Measurements from ENCODE around the gene GADD45G. TPM values are rescaled to one million over a fixed set of nuclear protein-coding genes. Genes with fewer than 3 reads are reported as not detected.

GADD45G gene
- total and polyA plus RNA-seq, 2 experiments from 2014 or later: 32.7 to 44.6 TPM

DNA sequence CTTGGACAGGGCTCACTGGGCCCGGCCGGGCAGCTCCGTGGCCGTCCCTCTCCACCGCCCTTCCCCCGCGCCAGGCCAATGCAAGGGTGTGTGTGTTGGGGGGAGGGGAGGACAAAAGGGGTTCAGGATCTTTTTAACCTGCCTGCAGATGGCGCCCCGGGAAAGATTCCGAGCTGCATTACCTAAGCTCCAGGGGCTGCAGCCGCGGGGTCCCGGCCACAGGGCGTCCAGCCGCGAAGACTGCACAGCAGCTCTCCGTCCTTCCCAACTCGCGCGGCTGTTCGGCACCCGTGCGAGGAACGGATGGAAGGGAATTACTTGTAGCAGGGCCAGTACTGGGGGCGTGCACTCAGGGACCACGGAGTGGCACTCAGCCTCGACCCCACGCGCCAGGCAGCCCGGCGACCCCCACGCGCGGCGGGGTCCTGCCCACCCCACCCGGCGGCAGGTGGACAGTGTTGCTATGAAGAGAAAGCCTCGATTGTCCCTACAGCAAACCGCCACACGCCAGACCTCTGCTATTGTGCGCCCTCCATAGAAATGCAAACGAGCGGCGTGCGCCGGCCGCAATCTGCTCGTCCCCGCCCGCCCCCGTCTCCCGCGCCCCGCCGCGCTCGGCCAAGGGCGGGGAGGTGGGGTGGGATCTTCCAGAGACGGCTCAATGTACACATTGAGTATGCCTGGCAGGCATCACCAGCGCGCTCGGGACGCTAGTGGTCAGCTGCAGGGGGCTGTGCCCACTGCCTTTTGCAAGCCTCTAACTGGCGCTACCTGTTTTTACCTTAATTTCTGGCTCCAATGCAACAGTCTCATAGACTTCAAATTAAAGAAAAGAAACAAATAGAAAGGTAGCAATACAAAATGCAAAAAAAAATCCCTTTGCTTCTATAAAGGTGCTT, 796 bp upstream of the GADD45G start:
- TF ChIP-seq, protein P1, sequence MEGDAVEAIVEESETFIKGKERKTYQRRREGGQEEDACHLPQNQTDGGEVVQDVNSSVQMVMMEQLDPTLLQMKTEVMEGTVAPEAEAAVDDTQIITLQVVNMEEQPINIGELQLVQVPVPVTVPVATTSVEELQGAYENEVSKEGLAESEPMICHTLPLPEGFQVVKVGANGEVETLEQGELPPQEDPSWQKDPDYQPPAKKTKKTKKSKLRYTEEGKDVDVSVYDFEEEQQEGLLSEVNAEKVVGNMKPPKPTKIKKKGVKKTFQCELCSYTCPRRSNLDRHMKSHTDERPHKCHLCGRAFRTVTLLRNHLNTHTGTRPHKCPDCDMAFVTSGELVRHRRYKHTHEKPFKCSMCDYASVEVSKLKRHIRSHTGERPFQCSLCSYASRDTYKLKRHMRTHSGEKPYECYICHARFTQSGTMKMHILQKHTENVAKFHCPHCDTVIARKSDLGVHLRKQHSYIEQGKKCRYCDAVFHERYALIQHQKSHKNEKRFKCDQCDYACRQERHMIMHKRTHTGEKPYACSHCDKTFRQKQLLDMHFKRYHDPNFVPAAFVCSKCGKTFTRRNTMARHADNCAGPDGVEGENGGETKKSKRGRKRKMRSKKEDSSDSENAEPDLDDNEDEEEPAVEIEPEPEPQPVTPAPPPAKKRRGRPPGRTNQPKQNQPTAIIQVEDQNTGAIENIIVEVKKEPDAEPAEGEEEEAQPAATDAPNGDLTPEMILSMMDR (IDR thresholded peaks at IDR 0.05; ENCODE audit: low read depth, low read length): peak; percentile 36
- Histone ChIP-seq H3K27ac (peak overlapping the region; percentile 57), H3K9me3 (ENCODE audit: low read depth) (no peaks in the 10 kb centered on the region), H3K27me3 (peaks cover 10% of the 10 kb centered on the region), H3K4me1 (ENCODE audit: low read depth) (peaks cover 18% of the 10 kb centered on the region), H3K36me3 (no peaks in the 10 kb centered on the region), H3K4me3 (peak overlapping the region; percentile 93)
- DNase-seq (ENCODE audit: low read depth in 1 of 2, low spot score in 1 of 2): peak; percentile 54 to 94

DNA sequence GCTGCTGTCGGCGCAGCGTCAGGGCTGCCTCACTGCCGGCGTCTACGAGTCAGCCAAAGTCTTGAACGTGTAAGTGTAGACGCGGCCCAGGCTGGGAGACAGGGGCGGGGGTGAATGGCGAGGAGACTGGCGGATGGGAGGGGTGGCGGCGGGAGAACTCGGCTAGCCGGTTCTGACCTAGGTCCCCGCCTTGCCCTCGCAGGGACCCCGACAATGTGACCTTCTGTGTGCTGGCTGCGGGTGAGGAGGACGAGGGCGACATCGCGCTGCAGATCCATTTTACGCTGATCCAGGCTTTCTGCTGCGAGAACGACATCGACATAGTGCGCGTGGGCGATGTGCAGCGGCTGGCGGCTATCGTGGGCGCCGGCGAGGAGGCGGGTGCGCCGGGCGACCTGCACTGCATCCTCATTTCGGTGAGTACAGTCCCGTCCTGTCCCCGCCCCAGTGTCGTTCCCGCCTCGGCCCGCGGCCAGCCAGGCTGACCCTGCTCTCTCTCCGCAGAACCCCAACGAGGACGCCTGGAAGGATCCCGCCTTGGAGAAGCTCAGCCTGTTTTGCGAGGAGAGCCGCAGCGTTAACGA, 745 bp downstream of the GADD45G start:
- H3K9me3 ChIP-seq (ENCODE audit: low read depth): no peaks in the 10 kb centered on the region
- peak; percentile 50 to 69 for DNase-seq (ENCODE audit: low read depth in 1 of 2, low spot score in 1 of 2)
- H3K4me1 ChIP-seq (ENCODE audit: low read depth): peaks cover 18% of the 10 kb centered on the region
- TF ChIP-seq, protein P1 (IDR thresholded peaks at IDR 0.05; ENCODE audit: low read depth, low read length): no peak
- no peaks in the 10 kb centered on the region for H3K36me3 ChIP-seq
- H3K4me3 ChIP-seq: peak overlapping the region; percentile 93
- peaks cover 9% of the 10 kb centered on the region for H3K27me3 ChIP-seq
- H3K27ac ChIP-seq: peak overlapping the region; percentile 77

DNA sequence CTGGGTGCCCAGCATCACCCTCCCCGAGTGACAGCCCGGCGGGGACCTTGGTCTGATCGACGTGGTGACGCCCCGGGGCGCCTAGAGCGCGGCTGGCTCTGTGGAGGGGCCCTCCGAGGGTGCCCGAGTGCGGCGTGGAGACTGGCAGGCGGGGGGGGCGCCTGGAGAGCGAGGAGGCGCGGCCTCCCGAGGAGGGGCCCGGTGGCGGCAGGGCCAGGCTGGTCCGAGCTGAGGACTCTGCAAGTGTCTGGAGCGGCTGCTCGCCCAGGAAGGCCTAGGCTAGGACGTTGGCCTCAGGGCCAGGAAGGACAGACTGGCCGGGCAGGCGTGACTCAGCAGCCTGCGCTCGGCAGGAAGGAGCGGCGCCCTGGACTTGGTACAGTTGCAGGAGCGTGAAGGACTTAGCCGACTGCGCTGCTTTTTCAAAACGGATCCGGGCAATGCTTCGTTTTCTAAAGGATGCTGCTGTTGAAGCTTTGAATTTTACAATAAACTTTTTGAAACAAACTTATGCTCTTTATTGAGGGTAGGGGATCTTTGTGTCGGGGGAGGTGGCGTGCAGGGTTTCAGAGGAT, 1.3 kb downstream of the GADD45G start:
- Histone ChIP-seq H3K27ac (peak overlapping the region; percentile 77), H3K9me3 (ENCODE audit: low read depth) (no peaks in the 10 kb centered on the region), H3K4me3 (peak overlapping the region; percentile 93), H3K36me3 (no peaks in the 10 kb centered on the region), H3K27me3 (peaks cover 3% of the 10 kb centered on the region), H3K4me1 (ENCODE audit: low read depth) (peaks cover 18% of the 10 kb centered on the region)
- TF ChIP-seq, protein P1 (IDR thresholded peaks at IDR 0.05; ENCODE audit: low read depth, low read length): no peak
- peak; percentile 75 to 81 for DNase-seq (ENCODE audit: low read depth in 1 of 2, low spot score in 1 of 2)

DNA sequence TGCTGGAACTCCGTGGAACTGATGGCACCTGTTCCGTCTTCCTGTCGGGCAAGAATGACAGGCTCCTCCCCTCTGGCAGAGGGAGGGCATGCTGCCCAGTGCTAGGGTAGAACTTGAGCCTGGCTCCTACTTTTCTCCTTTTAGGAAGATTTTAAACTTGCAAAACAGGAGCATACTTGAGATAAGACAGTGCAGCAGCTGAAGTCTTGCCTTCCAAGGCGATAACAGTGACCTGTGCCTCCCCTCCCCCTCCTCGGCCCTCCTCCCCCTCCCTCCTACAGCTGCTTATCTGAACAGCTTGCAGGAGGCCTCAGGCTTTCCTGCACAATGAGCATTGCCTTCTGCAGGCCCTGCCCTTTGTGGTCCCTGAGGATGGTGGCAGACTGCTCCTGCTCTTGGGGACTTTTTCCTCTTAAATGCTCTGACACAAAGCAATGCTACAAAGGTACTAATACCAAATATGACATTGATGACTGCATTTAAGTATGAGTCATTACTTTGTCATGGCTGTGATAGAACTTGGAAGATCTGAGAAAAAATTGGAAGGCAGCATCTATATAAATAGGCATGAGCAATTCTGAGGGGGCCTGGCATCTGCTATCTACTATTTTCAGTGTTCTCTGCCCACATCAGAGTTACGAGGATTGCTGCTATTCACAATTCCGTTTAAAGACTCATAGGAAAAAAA, 2.0 kb downstream of the GADD45G start:
- Histone ChIP-seq H3K4me1 (ENCODE audit: low read depth) (peaks cover 18% of the 10 kb centered on the region), H3K27ac (peak overlapping the region; percentile 77), H3K27me3 (no peaks in the 10 kb centered on the region), H3K36me3 (no peaks in the 10 kb centered on the region), H3K4me3 (peak overlapping the region; percentile 93), H3K9me3 (ENCODE audit: low read depth) (no peaks in the 10 kb centered on the region)
- TF ChIP-seq, protein P1 (IDR thresholded peaks at IDR 0.05; ENCODE audit: low read depth, low read length): no peak
- DNase-seq (ENCODE audit: low read depth in 1 of 2, low spot score in 1 of 2): peak; percentile 43 to 74

DNA sequence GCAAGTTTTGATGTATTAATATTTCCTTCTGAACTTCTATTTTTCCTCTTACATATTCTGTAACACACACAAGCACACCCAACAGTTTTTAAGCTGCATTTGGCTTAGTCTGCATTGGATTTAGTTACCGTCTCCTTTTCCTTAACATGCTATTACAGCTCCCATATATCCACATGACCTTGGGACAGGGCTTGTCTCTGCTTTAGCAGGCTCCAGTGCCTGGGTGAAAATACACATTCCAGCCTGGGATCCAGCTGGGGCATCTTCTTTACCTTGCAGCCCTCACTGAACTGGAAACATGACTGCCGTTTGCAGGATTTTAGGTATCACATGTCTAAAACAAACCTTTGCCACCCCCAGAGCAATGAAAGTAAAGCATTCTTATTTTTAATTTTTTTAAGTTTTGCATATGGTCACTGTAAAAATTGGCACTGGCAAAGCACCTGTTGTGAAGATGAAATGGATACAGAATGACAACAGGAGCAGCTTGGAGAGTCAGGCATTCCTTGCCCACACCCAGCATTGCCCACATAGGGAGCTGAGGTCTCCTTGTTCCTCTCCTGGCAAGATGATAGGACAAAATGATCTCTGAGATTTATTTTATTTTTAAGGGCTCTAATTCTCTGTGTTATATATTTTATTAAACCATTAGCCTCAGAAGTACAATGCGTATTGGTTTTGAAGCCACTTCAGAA, 4.0 kb downstream of the GADD45G start:
- Histone ChIP-seq H3K4me3 (no peak overlapping the region), H3K27me3 (no peaks in the 10 kb centered on the region), H3K27ac (no peak overlapping the region), H3K36me3 (no peaks in the 10 kb centered on the region), H3K4me1 (ENCODE audit: low read depth) (peaks cover 18% of the 10 kb centered on the region), H3K9me3 (ENCODE audit: low read depth) (no peaks in the 10 kb centered on the region)
- TF ChIP-seq, protein P1 (IDR thresholded peaks at IDR 0.05; ENCODE audit: low read depth, low read length): no peak
- no peak for DNase-seq (ENCODE audit: low read depth in 1 of 2, low spot score in 1 of 2)

All from cardiac muscle cell (in vitro differentiated cells and primary cell).